Spleen (tissue), 11 donors: ENCODE results near the gene C15orf39. TPM values are rescaled to one million over a fixed set of nuclear protein-coding genes. Genes with fewer than 3 reads are reported as not detected.

Source experiments
- DNase-seq: peaks from one replicate; pipeline ENCODE4 v3.0.0-alpha.2; 2020
- H3K27ac ChIP-seq, 8 donors: fragments of 200-600 bp; sonication (generic) in 7 of 8; 1 replicate in 4 of 8; 2 replicates in 4 of 8; pipeline versions ENCODE4 v1.5.0 to v1.8.0; 2016 to 2021; ENCODE audit warnings: inconsistent platforms in 4 of 8, mild to moderate bottlenecking in 4 of 8, moderate library complexity in 1 of 8
- H3K27me3 ChIP-seq, 7 donors: fragments of 200-600 bp; sonication (generic) in 6 of 7; replicated peaks in 1 of 7; 1 replicate in 4 of 7; 2 replicates in 3 of 7; pipeline versions ENCODE4 v1.5.0 to v1.8.0; 2016 to 2021; ENCODE audit warnings: inconsistent platforms in 3 of 7, mild to moderate bottlenecking in 1 of 7
- H3K36me3 ChIP-seq, 6 donors: fragments of 200-600 bp; sonication (generic) in 5 of 6; 1 replicate in 4 of 6; 2 replicates in 2 of 6; pipeline versions ENCODE4 v1.5.0 to v1.8.0; 2016 to 2021; ENCODE audit warnings: inconsistent platforms in 2 of 6
- H3K4me1 ChIP-seq, 6 donors: fragments of 200-600 bp; sonication (generic) in 5 of 6; 1 replicate in 3 of 6; 2 replicates in 3 of 6; pipeline versions ENCODE4 v1.5.0 to v1.8.0; 2016 to 2021; ENCODE audit warnings: inconsistent platforms in 3 of 6
- H3K4me3 ChIP-seq, 8 donors: fragments of 200-600 bp; sonication (generic) in 7 of 8; 1 replicate in 4 of 8; 2 replicates in 4 of 8; pipeline versions ENCODE4 v1.5.0 to v1.8.0; 2016 to 2021; ENCODE audit warnings: inconsistent platforms in 4 of 8, mild to moderate bottlenecking in 4 of 8, moderate library complexity in 2 of 8
- H3K9me3 ChIP-seq, 8 donors: fragments of 200-600 bp; sonication (generic) in 7 of 8; 1 replicate in 4 of 8; 2 replicates in 4 of 8; pipeline versions ENCODE4 v1.5.0 to v1.8.0; 2016 to 2021; ENCODE audit warnings: inconsistent platforms in 4 of 8
- POLR2A ChIP-seq, 3 donors: fragments of 450-650 bp; IDR thresholded peaks; one replicate each; pipeline ENCODE4 v1.5.1; 2017; ENCODE audit warnings: antibody characterized with exemption in 3 of 3, mild to moderate bottlenecking in 1 of 3
- POLR2AphosphoS5 ChIP-seq, 3 donors: sonication (generic); formaldehyde crosslinking; IDR thresholded peaks; one replicate each; pipeline ENCODE4 v1.5.1; 2017; ENCODE audit warnings: antibody characterized with exemption in 3 of 3
- WGBS, 5 donors: extraction: QIAGEN DNeasy Blood & Tissue Kit in 3 of 5; methylation state at CpG; one replicate each; pipeline versions ENCODE4 v1.1.5 to v1.1.7; 2013 to 2018; 5-methylcytosine and 5-hydroxymethylcytosine counted together
- intact Hi-C: fragments of 100-400 bp; cut with DNase I; formaldehyde crosslinking; loops from one replicate; pipeline ENCODE4 v1.15.0; 2023; ENCODE audit warnings: low total_unique reads
- polyA plus RNA-seq, 3 donors: library from polyadenylated mRNA; stranded (reverse); fragments of 200-250 nt; gene quantifications; one replicate each; pipeline ENCODE4 v1.2.1, GENCODE V29; 2013
- total RNA-seq, 7 donors: library from RNA; depleted of rRNA in 3 of 7; stranded (reverse); fragments of >200 nt in 3 of 7; fragmentation: NEBNext Ultra II Directional in 4 of 7; extraction: Animal tissue kit (Norgen Biotek cat#: 25700) in 4 of 7; gene quantifications; one replicate each; pipeline versions ENCODE4 v1.1.0 to v1.2.1, GENCODE V29; 2016 to 2021
- TF ChIP-seq, protein P1 (sequence below), 11 experiments: fragments of 200-600 bp in 7 of 11; fragments of 450-650 bp in 4 of 11; sonication (generic) in 4 of 11; IDR thresholded peaks in 8 of 11; conservative IDR thresholded peaks in 3 of 11; 1 replicate in 7 of 11; 2 replicates in 4 of 11; pipeline versions ENCODE4 v1.4.0 to v1.8.0; 2016 to 2021; ENCODE audit warnings: antibody characterized with exemption in 11 of 11, inconsistent platforms in 4 of 11, mild to moderate bottlenecking in 1 of 11
- donor health status: healthy with polysubstance abuse.
- donor health status: DM: no; HTN: no; CAD: no; lungs with moderate emphysema.
- donor health status: DM: no; HTN: no; CAD: no.
- donor health status: Bipolar disorder and iron deficiency.
- donor health status: healthy.
- donor health status: DM: no; HTN: no; CAD: no.
- donor health status: DM: yes; HTN: yes; CAD: no.

Gene C15orf39
- total and polyA plus RNA-seq, 10 donors: 6.9 to 70.2 (median 58.4) TPM

DNA sequence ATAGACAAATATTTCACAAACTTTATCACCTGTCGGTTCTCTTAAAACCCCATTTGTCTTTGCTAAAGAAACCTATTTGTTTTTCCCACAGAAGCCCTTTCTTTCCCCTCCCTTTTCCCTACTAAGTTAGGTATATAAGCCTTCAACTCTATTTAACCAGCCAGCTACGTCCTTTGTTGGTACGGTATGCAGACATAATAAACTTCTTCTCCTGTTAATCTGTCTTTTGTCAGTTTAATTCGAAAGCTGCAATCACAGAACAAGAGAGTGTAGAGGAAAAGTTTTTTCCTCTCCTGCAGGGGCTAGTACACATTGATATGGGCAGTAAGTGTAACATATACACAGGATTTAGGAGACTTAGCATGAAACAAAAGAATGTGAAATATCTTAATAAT, 21.9 kb upstream of the C15orf39 start:
- no peak overlapping the region for H3K4me3 ChIP-seq
- peaks cover 0 to 35% (median 5%) of the 10 kb centered on the region in 7 donors for H3K27me3 ChIP-seq
- no peaks in the 10 kb centered on the region for H3K9me3 ChIP-seq
- H3K4me1 ChIP-seq: peaks cover 0 to 59% (median 34%) of the 10 kb centered on the region in 6 donors
- no peak for TF ChIP-seq POLR2A (IDR thresholded peaks at IDR 0.05)
- H3K36me3 ChIP-seq: no peaks in the 10 kb centered on the region
- intact Hi-C loops: no loop called here
- WGBS, 5 donors: 57 to 73% (median 66%) methylated on average over 4 of the region's 4 CpGs
- H3K27ac ChIP-seq: no peak overlapping the region
- DNase-seq: no peak

- Histone ChIP-seq H3K4me3 (no peak overlapping the region), H3K4me1 (peaks cover 0 to 39% (median 25%) of the 10 kb centered on the region in 6 donors), H3K27ac (no peak overlapping the region), H3K9me3 (no peaks in the 10 kb centered on the region), H3K36me3 (no peaks in the 10 kb centered on the region), H3K27me3 (peaks cover 0 to 39% (median 5%) of the 10 kb centered on the region in 7 donors)
- WGBS, 5 donors: 87 to 90% (median 87%) methylated on average over 5 of the region's 5 CpGs
- intact Hi-C loops: no loop called here
- TF ChIP-seq POLR2AphosphoS5 (IDR thresholded peaks at IDR 0.05) (no peak), POLR2A (IDR thresholded peaks at IDR 0.05) (no peak)
- TF ChIP-seq, protein P1, sequence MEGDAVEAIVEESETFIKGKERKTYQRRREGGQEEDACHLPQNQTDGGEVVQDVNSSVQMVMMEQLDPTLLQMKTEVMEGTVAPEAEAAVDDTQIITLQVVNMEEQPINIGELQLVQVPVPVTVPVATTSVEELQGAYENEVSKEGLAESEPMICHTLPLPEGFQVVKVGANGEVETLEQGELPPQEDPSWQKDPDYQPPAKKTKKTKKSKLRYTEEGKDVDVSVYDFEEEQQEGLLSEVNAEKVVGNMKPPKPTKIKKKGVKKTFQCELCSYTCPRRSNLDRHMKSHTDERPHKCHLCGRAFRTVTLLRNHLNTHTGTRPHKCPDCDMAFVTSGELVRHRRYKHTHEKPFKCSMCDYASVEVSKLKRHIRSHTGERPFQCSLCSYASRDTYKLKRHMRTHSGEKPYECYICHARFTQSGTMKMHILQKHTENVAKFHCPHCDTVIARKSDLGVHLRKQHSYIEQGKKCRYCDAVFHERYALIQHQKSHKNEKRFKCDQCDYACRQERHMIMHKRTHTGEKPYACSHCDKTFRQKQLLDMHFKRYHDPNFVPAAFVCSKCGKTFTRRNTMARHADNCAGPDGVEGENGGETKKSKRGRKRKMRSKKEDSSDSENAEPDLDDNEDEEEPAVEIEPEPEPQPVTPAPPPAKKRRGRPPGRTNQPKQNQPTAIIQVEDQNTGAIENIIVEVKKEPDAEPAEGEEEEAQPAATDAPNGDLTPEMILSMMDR (IDR thresholded peaks at IDR 0.05 in 8 of 11, conservative IDR thresholded peaks at IDR 0.05 in 3 of 11): no peak
- no peak for DNase-seq
These were observed 19.9 kb upstream of the C15orf39 start for GRCh38 chr15:75181780-75182179.

GRCh38 chr15:75182187-75183131, 19.2 kb upstream of the C15orf39 start:
- Histone ChIP-seq H3K27ac (peak overlapping the region in 1 of 8 donors; percentile 36), H3K4me1 (peaks cover 0 to 32% (median 23%) of the 10 kb centered on the region in 6 donors), H3K4me3 (no peak overlapping the region), H3K36me3 (no peaks in the 10 kb centered on the region), H3K9me3 (no peaks in the 10 kb centered on the region), H3K27me3 (peaks cover 0 to 39% (median 5%) of the 10 kb centered on the region in 7 donors)
- TF ChIP-seq, protein P1 (IDR thresholded peaks at IDR 0.05 in 8 of 11, conservative IDR thresholded peaks at IDR 0.05 in 3 of 11): no peak
- TF ChIP-seq POLR2A (IDR thresholded peaks at IDR 0.05) (no peak), POLR2AphosphoS5 (IDR thresholded peaks at IDR 0.05) (no peak)
- DNase-seq: no peak
- 48 to 61% (median 55%) methylated on average over 12 of the region's 12 CpGs for WGBS, 5 donors
- intact Hi-C loops: no loop called here

DNA sequence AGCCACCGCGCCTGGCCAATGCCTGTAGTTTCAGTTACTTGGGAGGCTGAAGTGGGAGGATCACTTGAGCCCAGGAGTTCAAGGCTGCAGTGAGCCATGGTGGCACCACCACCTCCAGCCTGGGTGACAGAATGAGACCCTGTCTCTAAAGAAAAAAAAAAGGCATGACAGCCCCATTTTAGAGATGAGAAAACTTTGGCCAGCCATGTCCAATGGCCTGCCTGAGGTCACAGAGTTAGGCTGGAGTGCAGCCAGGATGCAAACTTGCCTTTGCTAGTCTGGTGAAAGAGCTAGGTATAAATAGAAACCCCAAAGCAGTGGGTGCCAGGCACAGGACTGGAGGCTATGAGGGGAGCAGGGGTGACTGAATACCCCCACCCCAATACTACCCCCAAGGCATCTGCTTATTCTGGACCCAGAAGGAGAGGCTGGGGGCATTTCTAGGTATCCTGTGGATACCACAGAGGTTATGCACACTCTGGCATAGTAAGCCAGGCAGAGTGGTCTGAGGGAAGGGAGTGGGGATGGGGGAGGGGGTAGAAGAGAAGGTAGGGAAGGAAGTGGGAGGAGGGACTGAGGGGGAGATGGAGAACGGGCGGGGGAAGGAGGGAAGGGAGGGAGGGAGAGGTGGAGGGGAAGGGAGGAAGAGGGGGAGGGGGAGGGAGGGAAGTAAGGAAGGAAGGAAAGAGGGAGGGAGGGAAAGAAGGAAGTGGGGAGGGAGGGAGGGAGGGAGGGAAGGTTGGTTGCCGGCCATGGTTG, 16.2 kb upstream of the C15orf39 start:
- no peak for TF ChIP-seq POLR2AphosphoS5 (IDR thresholded peaks at IDR 0.05)
- TF ChIP-seq, protein P1 (IDR thresholded peaks at IDR 0.05 in 8 of 11, conservative IDR thresholded peaks at IDR 0.05 in 3 of 11): no peak
- no peak for TF ChIP-seq POLR2A (IDR thresholded peaks at IDR 0.05)
- Histone ChIP-seq H3K9me3 (no peaks in the 10 kb centered on the region), H3K4me1 (peaks cover 0 to 9% (median 1%) of the 10 kb centered on the region in 6 donors), H3K27ac (no peak overlapping the region), H3K4me3 (no peak overlapping the region), H3K36me3 (no peaks in the 10 kb centered on the region), H3K27me3 (peaks cover 0 to 10% (median 0%) of the 10 kb centered on the region in 7 donors)
- no peak for DNase-seq
- intact Hi-C loops: no loop called here
- WGBS, 5 donors: 45 to 56% (median 46%) methylated on average over 5 of the region's 5 CpGs
